Caco-2 (cell line): ENCODE data around the gene RAPGEF2. TPM values are rescaled to one million over a fixed set of nuclear protein-coding genes. Genes with fewer than 3 reads are reported as not detected.

Experiments used
- Bru-seq: library from RNA; stranded (reverse); fragments of 400-500 nt; gene quantifications from one replicate; lab custom pipeline; 2021; lab: Mats Ljungman, UMichigan
- BruChase-seq, 2 experiments: library from RNA; stranded (reverse); fragments of 400-500 nt; gene quantifications; one replicate each; lab custom pipeline; 2021; lab: Mats Ljungman, UMichigan
- BruUV-seq: library from RNA; stranded (reverse); fragments of 400-500 nt; replicated peaks from 2 replicates; lab custom pipeline; 2021; lab: Mats Ljungman, UMichigan
- CTCF ChIA-PET: fragments of 300-600 bp; sonication (Branson Sonifier 250); formaldehyde crosslinking; loops from one replicate; lab custom pipeline; 2022; ENCODE audit warnings: antibody characterized with exemption; lab: Charles Lee
- POLR2A ChIA-PET: fragments of 300-600 bp; sonication (Branson Sonifier 250); formaldehyde crosslinking; loops from one replicate; lab custom pipeline; 2022; ENCODE audit warnings: antibody characterized with exemption; lab: Charles Lee
- DNase-seq, 2 experiments: peaks; one replicate each; pipeline versions ENCODE4 v3.0.0 to v3.0.0-alpha.2; 2020 to 2022
- H3K27me3 ChIP-seq: replicated peaks from 2 replicates; pipeline ENCODE4 v1.6.0; 2011; ENCODE audit warnings: low read length; ENCODE audit not compliant: control insufficient read depth, insufficient read depth
- H3K36me3 ChIP-seq: 2 replicates; pipeline ENCODE4 v1.5.1; 2011; ENCODE audit warnings: low read length; ENCODE audit not compliant: control insufficient read depth, insufficient read depth
- H3K4me1 ChIP-seq: fragments of 250-450 bp; sonication (Bioruptor Pico); 2 replicates; pipeline ENCODE4 v1.5.1; 2020; ENCODE audit warnings: mild to moderate bottlenecking
- H3K4me3 ChIP-seq: 2 replicates; pipeline ENCODE4 v1.5.1; 2011; ENCODE audit warnings: low read depth, mild to moderate bottlenecking, control low read depth, low read length
- H3K9me3 ChIP-seq: fragments of 250-450 bp; sonication (Bioruptor Pico); 2 replicates; pipeline ENCODE4 v1.5.1; 2020; ENCODE audit warnings: mild to moderate bottlenecking, moderate library complexity
- H3K27ac Mint-ChIP-seq: one replicate; pipeline ENCODE4 v1.8.0; 2022; ENCODE audit warnings: mixed read lengths; ENCODE audit not compliant: unreplicated experiment
- H3K27me3 Mint-ChIP-seq: one replicate; pipeline ENCODE4 v1.8.0; 2022; ENCODE audit warnings: mixed read lengths; ENCODE audit not compliant: insufficient read depth, unreplicated experiment
- H3K36me3 Mint-ChIP-seq: one replicate; pipeline ENCODE4 v1.8.0; 2022; ENCODE audit warnings: mild to moderate bottlenecking, mixed read lengths; ENCODE audit not compliant: insufficient read depth, unreplicated experiment
- H3K4me1 Mint-ChIP-seq: one replicate; pipeline ENCODE4 v1.8.0; 2022; ENCODE audit warnings: low read depth, mixed read lengths; ENCODE audit not compliant: unreplicated experiment
- H3K4me3 Mint-ChIP-seq: one replicate; pipeline ENCODE4 v1.8.0; 2022; ENCODE audit warnings: mild to moderate bottlenecking, moderate library complexity, mixed read lengths; ENCODE audit not compliant: unreplicated experiment
- H3K9me3 Mint-ChIP-seq: one replicate; pipeline ENCODE4 v1.8.0; 2022; ENCODE audit warnings: mixed read lengths; ENCODE audit not compliant: unreplicated experiment
- intact Hi-C: fragments of 100-400 bp; cut with micrococcal nuclease; formaldehyde crosslinking; loops from one replicate; pipeline ENCODE4 v1.10.0; 2022; ENCODE audit not compliant: unreplicated experiment
- long read RNA-seq: library from polyadenylated mRNA; stranded (forward); transcript quantifications from one replicate; pipeline ENCODE4 v2.0.0, GENCODE V29; 2022
- total RNA-seq: library from RNA; stranded (reverse); gene quantifications from 2 replicates; pipeline ENCODE4 v1.2.3, GENCODE V29; 2022
- TF ChIP-seq, protein P1 (sequence below), 2 experiments: fragments of 200-600 bp in 1 of 2; IDR thresholded peaks; 1 replicate in 1 of 2; 2 replicates in 1 of 2; pipeline versions ENCODE4 v1.5.1 to v1.8.0; 2011 to 2022; ENCODE audit warnings: antibody characterized with exemption in 1 of 2, control low read depth in 1 of 2, inconsistent platforms in 1 of 2, low read depth in 1 of 2, low read length in 1 of 2, mild to moderate bottlenecking in 1 of 2, moderate library complexity in 1 of 2; ENCODE audit not compliant: insufficient read depth in 1 of 2, severe bottlenecking in 1 of 2, unreplicated experiment in 1 of 2

RAPGEF2 gene, protein sequence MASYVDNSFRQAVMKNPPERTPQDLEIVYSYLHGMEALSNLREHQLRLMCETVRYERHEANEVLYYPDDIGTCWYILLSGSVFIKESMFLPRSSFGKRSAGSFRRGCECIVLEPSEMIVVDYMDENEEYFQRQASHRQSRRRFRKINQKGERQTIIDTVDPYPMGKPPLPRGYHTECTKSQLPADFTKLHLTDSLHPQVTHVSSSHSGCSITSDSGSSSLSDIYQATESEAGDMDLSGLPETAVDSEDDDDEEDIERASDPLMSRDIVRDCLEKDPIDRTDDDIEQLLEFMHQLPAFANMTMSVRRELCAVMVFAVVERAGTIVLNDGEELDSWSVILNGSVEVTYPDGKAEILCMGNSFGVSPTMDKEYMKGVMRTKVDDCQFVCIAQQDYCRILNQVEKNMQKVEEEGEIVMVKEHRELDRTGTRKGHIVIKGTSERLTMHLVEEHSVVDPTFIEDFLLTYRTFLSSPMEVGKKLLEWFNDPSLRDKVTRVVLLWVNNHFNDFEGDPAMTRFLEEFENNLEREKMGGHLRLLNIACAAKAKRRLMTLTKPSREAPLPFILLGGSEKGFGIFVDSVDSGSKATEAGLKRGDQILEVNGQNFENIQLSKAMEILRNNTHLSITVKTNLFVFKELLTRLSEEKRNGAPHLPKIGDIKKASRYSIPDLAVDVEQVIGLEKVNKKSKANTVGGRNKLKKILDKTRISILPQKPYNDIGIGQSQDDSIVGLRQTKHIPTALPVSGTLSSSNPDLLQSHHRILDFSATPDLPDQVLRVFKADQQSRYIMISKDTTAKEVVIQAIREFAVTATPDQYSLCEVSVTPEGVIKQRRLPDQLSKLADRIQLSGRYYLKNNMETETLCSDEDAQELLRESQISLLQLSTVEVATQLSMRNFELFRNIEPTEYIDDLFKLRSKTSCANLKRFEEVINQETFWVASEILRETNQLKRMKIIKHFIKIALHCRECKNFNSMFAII (N-terminal part only)
- total RNA-seq = 65.6 and 67.6 TPM in 2 replicates
- percentile 93 among the genes with signal in this experiment for Bru-seq, nascent RNA
- BruChase-seq, experiment 1, labeled RNA remaining after a 2-hour chase = percentile 84 among the genes with signal in this experiment
- BruChase-seq, experiment 2, labeled RNA remaining after a 6-hour chase = percentile 76 among the genes with signal in this experiment
- long read RNA-seq, partial matches to known transcripts = 7 of 13 reads
- long read RNA-seq, other reads (novel, unspliced or antisense) = 6 of 13 reads

DNA sequence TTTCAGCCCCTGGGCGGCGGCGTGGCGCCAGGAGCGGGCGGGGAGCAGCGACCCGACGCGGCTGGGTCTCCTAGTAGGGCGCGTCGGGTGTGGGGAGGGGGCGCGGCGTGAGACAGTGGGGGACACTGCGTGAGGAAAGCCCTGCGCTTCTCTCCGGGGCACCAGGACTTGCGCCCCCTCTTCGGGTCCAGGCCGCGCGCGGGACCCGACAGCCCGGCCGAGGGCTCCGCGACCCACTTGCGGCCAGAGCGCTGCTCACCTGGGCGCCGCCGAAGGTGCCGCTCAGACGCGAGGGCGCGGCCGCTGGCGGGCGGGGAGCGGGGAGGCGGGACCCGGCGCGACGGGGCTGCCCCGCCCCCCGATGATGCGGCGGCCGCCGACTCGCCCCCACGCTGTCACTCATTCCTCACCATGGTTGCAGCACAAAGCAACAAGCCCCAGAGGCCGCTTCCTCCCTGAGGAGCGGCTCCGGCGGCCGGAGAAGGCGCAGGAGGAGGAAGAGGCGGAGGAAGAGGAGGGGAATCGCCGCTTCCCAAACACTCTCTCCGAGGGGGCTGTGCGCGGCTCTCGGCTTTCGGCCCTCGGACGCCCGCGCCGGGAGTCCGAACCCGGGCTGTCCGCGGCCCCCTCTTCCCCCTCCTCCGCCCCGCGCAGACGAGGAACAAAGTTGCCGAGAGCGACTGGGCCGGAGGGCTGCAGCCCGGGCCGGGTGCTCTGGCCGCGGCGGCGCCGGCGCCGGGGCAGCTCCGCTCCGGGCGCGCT lies at the start of gene RAPGEF2:
RAPGEF2 (plus strand) TSS at position 458 of the 762 bp plus-strand sequence. CDS start 1,084 bp downstream, outside the sequence.
- TF ChIP-seq, protein P1, sequence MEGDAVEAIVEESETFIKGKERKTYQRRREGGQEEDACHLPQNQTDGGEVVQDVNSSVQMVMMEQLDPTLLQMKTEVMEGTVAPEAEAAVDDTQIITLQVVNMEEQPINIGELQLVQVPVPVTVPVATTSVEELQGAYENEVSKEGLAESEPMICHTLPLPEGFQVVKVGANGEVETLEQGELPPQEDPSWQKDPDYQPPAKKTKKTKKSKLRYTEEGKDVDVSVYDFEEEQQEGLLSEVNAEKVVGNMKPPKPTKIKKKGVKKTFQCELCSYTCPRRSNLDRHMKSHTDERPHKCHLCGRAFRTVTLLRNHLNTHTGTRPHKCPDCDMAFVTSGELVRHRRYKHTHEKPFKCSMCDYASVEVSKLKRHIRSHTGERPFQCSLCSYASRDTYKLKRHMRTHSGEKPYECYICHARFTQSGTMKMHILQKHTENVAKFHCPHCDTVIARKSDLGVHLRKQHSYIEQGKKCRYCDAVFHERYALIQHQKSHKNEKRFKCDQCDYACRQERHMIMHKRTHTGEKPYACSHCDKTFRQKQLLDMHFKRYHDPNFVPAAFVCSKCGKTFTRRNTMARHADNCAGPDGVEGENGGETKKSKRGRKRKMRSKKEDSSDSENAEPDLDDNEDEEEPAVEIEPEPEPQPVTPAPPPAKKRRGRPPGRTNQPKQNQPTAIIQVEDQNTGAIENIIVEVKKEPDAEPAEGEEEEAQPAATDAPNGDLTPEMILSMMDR (IDR thresholded peaks at IDR 0.05; ENCODE audit: insufficient read depth in 1 of 2, low read depth in 1 of 2, low read length in 1 of 2, severe bottlenecking in 1 of 2, unreplicated experiment in 1 of 2) = peak in 1 of 2 experiments; percentile 37
- no peaks in the 10 kb centered on the region for H3K36me3 ChIP-seq
- ChIA-PET CTCF (interaction anchor here (0.5 kb wide), 1 partner anchor 15 kb away, joined by 3 read pairs; no protein-coding TSS in a partner anchor), POLR2A (interaction anchor here (0.6 kb wide), 2 partner anchors 129 to 1020 kb away, joined by 4 read pairs; no protein-coding TSS in a partner anchor)
- intact Hi-C loops = loop anchor here (1.0 to 2.0 kb wide), 3 partner anchors 32 to 380 kb away; partner anchors contain the start of gene PPID
- Mint-ChIP-seq H3K27me3 (no peaks in the 10 kb centered on the region), H3K27ac (peak within 1 kb of the TSS; percentile 97), H3K9me3 (no peaks in the 10 kb centered on the region), H3K4me3 (peak within 1 kb of the TSS; percentile 99), H3K36me3 (peaks cover 34% of the 10 kb centered on the region), H3K4me1 (peaks cover 35% of the 10 kb centered on the region)
- H3K27me3 ChIP-seq = no peaks in the 10 kb centered on the region
- peak; percentile 93 to 94 for DNase-seq
- peaks cover 27% of the 10 kb centered on the region for H3K4me1 ChIP-seq
- peak within 1 kb of the TSS; percentile 94 for H3K4me3 ChIP-seq
- BruUV-seq = no TSS peak
- no peaks in the 10 kb centered on the region for H3K9me3 ChIP-seq

DNA sequence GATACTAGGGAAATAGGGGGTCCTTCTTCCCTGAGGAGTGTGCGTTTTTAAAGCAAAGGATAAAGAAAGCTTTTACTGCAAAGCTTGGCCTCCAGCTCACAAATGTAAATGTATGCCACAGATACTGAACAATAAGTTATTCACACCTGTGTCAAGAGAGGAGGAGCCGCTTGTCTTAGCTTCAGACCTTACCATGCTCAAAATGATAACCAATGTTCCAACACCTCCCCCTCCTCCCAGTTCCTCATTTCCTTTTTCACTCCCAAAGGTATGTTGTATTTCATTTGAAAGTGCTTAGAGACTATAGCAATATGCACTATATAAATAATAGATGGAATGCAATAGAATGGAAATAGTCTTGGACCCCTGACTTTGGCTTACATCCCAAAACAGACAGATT lies 47.0 kb upstream of the RAPGEF2 start:
- H3K4me3 ChIP-seq = no peak overlapping the region
- no peaks in the 10 kb centered on the region for H3K9me3 ChIP-seq
- no peak for DNase-seq
- Mint-ChIP-seq H3K9me3 (no peaks in the 10 kb centered on the region), H3K36me3 (no peaks in the 10 kb centered on the region), H3K27ac (no peak overlapping the region), H3K27me3 (no peaks in the 10 kb centered on the region), H3K4me3 (no peak overlapping the region), H3K4me1 (peaks cover 10% of the 10 kb centered on the region)
- H3K4me1 ChIP-seq = no peaks in the 10 kb centered on the region; the same call in 1 of the 2 replicates
- intact Hi-C loops = no loop called here
- POLR2A ChIA-PET = no interaction called here
- TF ChIP-seq, protein P1 (IDR thresholded peaks at IDR 0.05; ENCODE audit: insufficient read depth in 1 of 2, low read depth in 1 of 2, low read length in 1 of 2, severe bottlenecking in 1 of 2, unreplicated experiment in 1 of 2) = no peak
- H3K36me3 ChIP-seq = no peaks in the 10 kb centered on the region
- CTCF ChIA-PET = no interaction called here
- H3K27me3 ChIP-seq = no peaks in the 10 kb centered on the region
- no TSS peak for BruUV-seq
